ENCODE data around the gene PTBP3. TPM values are rescaled to one million over a fixed set of nuclear protein-coding genes. Genes with fewer than 3 reads are reported as not detected.
A peak's percentile ranks its signal among the peaks of the same experiment; 100 is the strongest.

Gene PTBP3
- total and polyA plus RNA-seq, 2 of the 13 experiments (the other 11 are each of a cell fraction or from before 2014, with no cell fraction given) = 52.8 to 61.1 TPM

DNA sequence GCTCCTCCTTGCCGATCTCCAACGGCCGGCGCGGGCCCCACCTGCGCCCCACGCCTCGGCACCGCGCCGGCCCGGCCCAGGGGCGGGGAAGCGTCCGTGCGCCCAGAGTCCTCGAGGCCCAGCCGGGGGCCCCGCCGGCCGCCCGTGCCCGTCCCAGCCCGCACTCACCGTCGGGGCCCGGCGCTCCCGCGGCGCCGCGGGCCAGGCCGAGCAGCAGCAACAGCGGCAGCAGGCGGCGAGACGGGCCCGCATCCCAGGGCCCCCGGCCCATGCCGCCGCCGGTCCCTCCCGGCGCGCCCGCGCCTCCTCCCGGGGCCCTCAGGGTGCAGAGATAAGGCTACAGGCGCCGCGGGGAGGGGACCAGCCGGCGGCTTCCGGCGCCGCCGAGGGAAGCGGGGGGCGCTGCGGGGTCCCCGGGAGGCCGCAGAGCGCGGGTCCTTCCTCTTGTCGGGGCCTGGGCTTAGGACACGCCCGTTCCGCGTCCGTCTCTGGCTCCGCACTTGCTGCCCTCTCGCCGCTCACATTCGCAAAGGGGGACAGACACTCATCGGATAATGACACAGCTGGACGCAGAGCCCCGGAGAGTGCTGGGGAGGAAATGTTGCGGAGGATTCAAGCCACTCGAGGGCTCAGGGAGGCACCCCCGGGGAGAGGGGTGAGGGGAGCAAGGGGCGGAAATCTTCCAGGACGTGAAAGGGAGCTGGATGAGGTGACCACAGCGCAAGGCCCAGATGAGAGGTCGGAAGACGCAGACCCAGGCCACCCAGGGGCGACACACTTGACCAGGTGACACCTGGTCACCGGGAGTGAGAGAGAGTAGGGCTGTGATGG, 158.2 kb downstream of the PTBP3 start, which contains the start of gene SUSD1 (continued):
- no peak for TF ChIP-seq ZNF749 (CRISPR knock-in tag; IDR thresholded peaks at IDR 0.05; ENCODE audit: borderline replicate concordance)
- peak; percentile 52 for TF ChIP-seq PHF21A (CRISPR knock-in tag; IDR thresholded peaks at IDR 0.05)
- no peak for TF ChIP-seq TOE1 (CRISPR knock-in tag; IDR thresholded peaks at IDR 0.05)
- no peak for TF ChIP-seq SETDB1 (CRISPR knock-in tag; IDR thresholded peaks at IDR 0.05; ENCODE audit: borderline replicate concordance)
- no peak for TF ChIP-seq SOX6 (IDR thresholded peaks at IDR 0.05)
- no peak for TF ChIP-seq SOX6 (CRISPR knock-in tag; IDR thresholded peaks at IDR 0.05)
- no peak for TF ChIP-seq TBX3 (IDR thresholded peaks at IDR 0.05; ENCODE audit: borderline replicate concordance)
- TF ChIP-seq ZNF138 (CRISPR knock-in tag; IDR thresholded peaks at IDR 0.05; ENCODE audit: low read depth) = no peak
- no peak for TF ChIP-seq ZFP37 (CRISPR knock-in tag; IDR thresholded peaks at IDR 0.05; ENCODE audit: borderline replicate concordance)
- TF ChIP-seq IKZF1 (IDR thresholded peaks at IDR 0.05) = no peak
- no peak for TF ChIP-seq ZMYM4 (CRISPR knock-in tag; IDR thresholded peaks at IDR 0.05)
- TF ChIP-seq ZNF616 (CRISPR knock-in tag; IDR thresholded peaks at IDR 0.05; ENCODE audit: low read depth) = 0 out of 2 replicates have a peak, but pooled peaks have one; percentile 17
- TF ChIP-seq ARNTL (CRISPR knock-in tag; IDR thresholded peaks at IDR 0.05) = 0 out of 2 replicates have a peak, but pooled peaks have one; percentile 21
- TF ChIP-seq KDM2A (CRISPR knock-in tag; IDR thresholded peaks at IDR 0.05; ENCODE audit: borderline replicate concordance, low read depth) = no peak; the same call in 1 of the 2 replicates
- TF ChIP-seq, protein P1, sequence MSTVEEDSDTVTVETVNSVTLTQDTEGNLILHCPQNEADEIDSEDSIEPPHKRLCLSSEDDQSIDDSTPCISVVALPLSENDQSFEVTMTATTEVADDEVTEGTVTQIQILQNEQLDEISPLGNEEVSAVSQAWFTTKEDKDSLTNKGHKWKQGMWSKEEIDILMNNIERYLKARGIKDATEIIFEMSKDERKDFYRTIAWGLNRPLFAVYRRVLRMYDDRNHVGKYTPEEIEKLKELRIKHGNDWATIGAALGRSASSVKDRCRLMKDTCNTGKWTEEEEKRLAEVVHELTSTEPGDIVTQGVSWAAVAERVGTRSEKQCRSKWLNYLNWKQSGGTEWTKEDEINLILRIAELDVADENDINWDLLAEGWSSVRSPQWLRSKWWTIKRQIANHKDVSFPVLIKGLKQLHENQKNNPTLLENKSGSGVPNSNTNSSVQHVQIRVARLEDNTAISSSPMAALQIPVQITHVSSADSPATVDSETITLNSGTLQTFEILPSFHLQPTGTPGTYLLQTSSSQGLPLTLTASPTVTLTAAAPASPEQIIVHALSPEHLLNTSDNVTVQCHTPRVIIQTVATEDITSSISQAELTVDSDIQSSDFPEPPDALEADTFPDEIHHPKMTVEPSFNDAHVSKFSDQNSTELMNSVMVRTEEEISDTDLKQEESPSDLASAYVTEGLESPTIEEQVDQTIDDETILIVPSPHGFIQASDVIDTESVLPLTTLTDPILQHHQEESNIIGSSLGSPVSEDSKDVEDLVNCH (CRISPR knock-in tag; IDR thresholded peaks at IDR 0.05) = no peak
- TF ChIP-seq, protein P2, sequence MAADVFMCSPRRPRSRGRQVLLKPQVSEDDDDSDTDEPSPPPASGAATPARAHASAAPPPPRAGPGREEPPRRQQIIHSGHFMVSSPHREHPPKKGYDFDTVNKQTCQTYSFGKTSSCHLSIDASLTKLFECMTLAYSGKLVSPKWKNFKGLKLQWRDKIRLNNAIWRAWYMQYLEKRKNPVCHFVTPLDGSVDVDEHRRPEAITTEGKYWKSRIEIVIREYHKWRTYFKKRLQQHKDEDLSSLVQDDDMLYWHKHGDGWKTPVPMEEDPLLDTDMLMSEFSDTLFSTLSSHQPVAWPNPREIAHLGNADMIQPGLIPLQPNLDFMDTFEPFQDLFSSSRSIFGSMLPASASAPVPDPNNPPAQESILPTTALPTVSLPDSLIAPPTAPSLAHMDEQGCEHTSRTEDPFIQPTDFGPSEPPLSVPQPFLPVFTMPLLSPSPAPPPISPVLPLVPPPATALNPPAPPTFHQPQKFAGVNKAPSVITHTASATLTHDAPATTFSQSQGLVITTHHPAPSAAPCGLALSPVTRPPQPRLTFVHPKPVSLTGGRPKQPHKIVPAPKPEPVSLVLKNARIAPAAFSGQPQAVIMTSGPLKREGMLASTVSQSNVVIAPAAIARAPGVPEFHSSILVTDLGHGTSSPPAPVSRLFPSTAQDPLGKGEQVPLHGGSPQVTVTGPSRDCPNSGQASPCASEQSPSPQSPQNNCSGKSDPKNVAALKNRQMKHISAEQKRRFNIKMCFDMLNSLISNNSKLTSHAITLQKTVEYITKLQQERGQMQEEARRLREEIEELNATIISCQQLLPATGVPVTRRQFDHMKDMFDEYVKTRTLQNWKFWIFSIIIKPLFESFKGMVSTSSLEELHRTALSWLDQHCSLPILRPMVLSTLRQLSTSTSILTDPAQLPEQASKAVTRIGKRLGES (CRISPR knock-in tag; IDR thresholded peaks at IDR 0.05; ENCODE audit: borderline replicate concordance) = no peak
- no peak for TF ChIP-seq EP300 (IDR thresholded peaks at IDR 0.05; ENCODE audit: low read depth in 2 of 2, low read length in 2 of 2)
- TF ChIP-seq EP300 (CRISPR knock-in tag; IDR thresholded peaks at IDR 0.05; ENCODE audit: borderline replicate concordance) = no peak
- TF ChIP-seq, protein P3, sequence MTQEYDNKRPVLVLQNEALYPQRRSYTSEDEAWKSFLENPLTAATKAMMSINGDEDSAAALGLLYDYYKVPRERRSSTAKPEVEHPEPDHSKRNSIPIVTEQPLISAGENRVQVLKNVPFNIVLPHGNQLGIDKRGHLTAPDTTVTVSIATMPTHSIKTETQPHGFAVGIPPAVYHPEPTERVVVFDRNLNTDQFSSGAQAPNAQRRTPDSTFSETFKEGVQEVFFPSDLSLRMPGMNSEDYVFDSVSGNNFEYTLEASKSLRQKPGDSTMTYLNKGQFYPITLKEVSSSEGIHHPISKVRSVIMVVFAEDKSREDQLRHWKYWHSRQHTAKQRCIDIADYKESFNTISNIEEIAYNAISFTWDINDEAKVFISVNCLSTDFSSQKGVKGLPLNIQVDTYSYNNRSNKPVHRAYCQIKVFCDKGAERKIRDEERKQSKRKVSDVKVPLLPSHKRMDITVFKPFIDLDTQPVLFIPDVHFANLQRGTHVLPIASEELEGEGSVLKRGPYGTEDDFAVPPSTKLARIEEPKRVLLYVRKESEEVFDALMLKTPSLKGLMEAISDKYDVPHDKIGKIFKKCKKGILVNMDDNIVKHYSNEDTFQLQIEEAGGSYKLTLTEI (CRISPR knock-in tag; conservative IDR thresholded peaks at IDR 0.05) = no peak
- TF ChIP-seq NCOA5 (CRISPR knock-in tag; IDR thresholded peaks at IDR 0.05) = no peak
- no peak for TF ChIP-seq SRY (CRISPR knock-in tag; IDR thresholded peaks at IDR 0.05)
- no peak for TF ChIP-seq ZMYM3 (CRISPR knock-in tag; IDR thresholded peaks at IDR 0.05)
- TF ChIP-seq ISL2 (CRISPR knock-in tag; IDR thresholded peaks at IDR 0.05) = no peak
- TF ChIP-seq KLF15 (CRISPR knock-in tag; IDR thresholded peaks at IDR 0.05; ENCODE audit: borderline replicate concordance) = no peak
